Measurements from ENCODE around the gene PPM1M.

GRCh38 chr3:52254608-52255007 lies 9.0 kb downstream of the PPM1M start:
- TF ChIP-seq EZH2 (IDR thresholded peaks at IDR 0.05) (no peak), EZH2phosphoT487 (IDR thresholded peaks at IDR 0.05) (no peak)
- TF ChIP-seq, protein P1, sequence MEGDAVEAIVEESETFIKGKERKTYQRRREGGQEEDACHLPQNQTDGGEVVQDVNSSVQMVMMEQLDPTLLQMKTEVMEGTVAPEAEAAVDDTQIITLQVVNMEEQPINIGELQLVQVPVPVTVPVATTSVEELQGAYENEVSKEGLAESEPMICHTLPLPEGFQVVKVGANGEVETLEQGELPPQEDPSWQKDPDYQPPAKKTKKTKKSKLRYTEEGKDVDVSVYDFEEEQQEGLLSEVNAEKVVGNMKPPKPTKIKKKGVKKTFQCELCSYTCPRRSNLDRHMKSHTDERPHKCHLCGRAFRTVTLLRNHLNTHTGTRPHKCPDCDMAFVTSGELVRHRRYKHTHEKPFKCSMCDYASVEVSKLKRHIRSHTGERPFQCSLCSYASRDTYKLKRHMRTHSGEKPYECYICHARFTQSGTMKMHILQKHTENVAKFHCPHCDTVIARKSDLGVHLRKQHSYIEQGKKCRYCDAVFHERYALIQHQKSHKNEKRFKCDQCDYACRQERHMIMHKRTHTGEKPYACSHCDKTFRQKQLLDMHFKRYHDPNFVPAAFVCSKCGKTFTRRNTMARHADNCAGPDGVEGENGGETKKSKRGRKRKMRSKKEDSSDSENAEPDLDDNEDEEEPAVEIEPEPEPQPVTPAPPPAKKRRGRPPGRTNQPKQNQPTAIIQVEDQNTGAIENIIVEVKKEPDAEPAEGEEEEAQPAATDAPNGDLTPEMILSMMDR (IDR thresholded peaks at IDR 0.05), result no peak

Data from neural progenitor cell (in vitro differentiated cells).